ENCODE data around the gene PHF23.

The PHF23 gene

GRCh38 chr17:7239091-7240027 is at the start of gene PHF23:
Gene PHF23 (minus strand): TSS chr17:7239457. CDS start chr17:7239279, 178 bp downstream.
- H3K4me1 Mint-ChIP-seq (ENCODE audit: low read depth): peaks cover 49% of the 10 kb centered on the region
- DNase-seq (ENCODE audit: low spot score): peak; percentile 98
- H3K27me3 Mint-ChIP-seq (ENCODE audit: low read depth): no peaks in the 10 kb centered on the region
- peaks cover 63% of the 10 kb centered on the region for H3K36me3 Mint-ChIP-seq (ENCODE audit: low read depth)
- peak within 1 kb of the TSS; percentile 95 for H3K4me3 Mint-ChIP-seq
- H3K27ac Mint-ChIP-seq: peak within 1 kb of the TSS; percentile 96
- H3K9me3 Mint-ChIP-seq: no peaks in the 10 kb centered on the region

GRCh38 chr17:7285679-7286078 is 46.4 kb upstream of the PHF23 start:
- Mint-ChIP-seq H3K36me3 (ENCODE audit: low read depth) (no peaks in the 10 kb centered on the region), H3K27ac (no peak overlapping the region), H3K4me3 (no peak overlapping the region), H3K27me3 (ENCODE audit: low read depth) (peaks cover 34% of the 10 kb centered on the region), H3K9me3 (no peaks in the 10 kb centered on the region), H3K4me1 (ENCODE audit: low read depth) (peaks cover 6% of the 10 kb centered on the region)
- DNase-seq (ENCODE audit: low spot score): no peak

- peaks cover 41% of the 10 kb centered on the region for H3K27me3 Mint-ChIP-seq (ENCODE audit: low read depth)
- DNase-seq (ENCODE audit: low spot score): no peak
- peaks cover 12% of the 10 kb centered on the region for H3K4me1 Mint-ChIP-seq (ENCODE audit: low read depth)
- no peak overlapping the region for H3K27ac Mint-ChIP-seq
- no peak overlapping the region for H3K4me3 Mint-ChIP-seq
- H3K36me3 Mint-ChIP-seq (ENCODE audit: low read depth): no peaks in the 10 kb centered on the region
- no peaks in the 10 kb centered on the region for H3K9me3 Mint-ChIP-seq
Observed at GRCh38 chr17:7284911-7285310, 45.7 kb upstream of the PHF23 start.

- Mint-ChIP-seq H3K27ac (no peak overlapping the region), H3K27me3 (ENCODE audit: low read depth) (peaks cover 47% of the 10 kb centered on the region), H3K9me3 (no peaks in the 10 kb centered on the region), H3K36me3 (ENCODE audit: low read depth) (no peaks in the 10 kb centered on the region), H3K4me1 (ENCODE audit: low read depth) (peaks cover 12% of the 10 kb centered on the region), H3K4me3 (no peak overlapping the region)
- DNase-seq (ENCODE audit: low spot score): no peak
Observed at GRCh38 chr17:7283471-7284216, 44.4 kb upstream of the PHF23 start.

GRCh38 chr17:7282752-7283321 is 43.6 kb upstream of the PHF23 start:
- H3K27ac Mint-ChIP-seq: no peak overlapping the region
- DNase-seq (ENCODE audit: low spot score): no peak
- peaks cover 44% of the 10 kb centered on the region for H3K27me3 Mint-ChIP-seq (ENCODE audit: low read depth)
- H3K4me1 Mint-ChIP-seq (ENCODE audit: low read depth): peaks cover 12% of the 10 kb centered on the region
- H3K36me3 Mint-ChIP-seq (ENCODE audit: low read depth): no peaks in the 10 kb centered on the region
- H3K4me3 Mint-ChIP-seq: peak overlapping the region; percentile 33
- H3K9me3 Mint-ChIP-seq: no peaks in the 10 kb centered on the region

GRCh38 chr17:7281953-7282751 is 42.9 kb upstream of the PHF23 start:
- H3K9me3 Mint-ChIP-seq: no peaks in the 10 kb centered on the region
- no peak for DNase-seq (ENCODE audit: low spot score)
- H3K4me3 Mint-ChIP-seq: peak overlapping the region; percentile 76
- peaks cover 46% of the 10 kb centered on the region for H3K27me3 Mint-ChIP-seq (ENCODE audit: low read depth)
- H3K4me1 Mint-ChIP-seq (ENCODE audit: low read depth): peaks cover 12% of the 10 kb centered on the region
- H3K36me3 Mint-ChIP-seq (ENCODE audit: low read depth): no peaks in the 10 kb centered on the region
- no peak overlapping the region for H3K27ac Mint-ChIP-seq

GRCh38 chr17:7281074-7281952 is 42.1 kb upstream of the PHF23 start, which contains the start of gene SLC2A4:
Gene SLC2A4 (plus strand): TSS chr17:7281718. CDS start chr17:7281935, 217 bp downstream.
- Mint-ChIP-seq H3K36me3 (ENCODE audit: low read depth) (no peaks in the 10 kb centered on the region), H3K4me1 (ENCODE audit: low read depth) (peaks cover 12% of the 10 kb centered on the region), H3K9me3 (no peaks in the 10 kb centered on the region), H3K27me3 (ENCODE audit: low read depth) (peaks cover 41% of the 10 kb centered on the region), H3K4me3 (peak within 1 kb of the TSS; percentile 76), H3K27ac (no peak within 1 kb of the TSS)
- DNase-seq (ENCODE audit: low spot score): peak; percentile 86

GRCh38 chr17:7280519-7281073 is 41.3 kb upstream of the PHF23 start:
- Mint-ChIP-seq H3K36me3 (ENCODE audit: low read depth) (no peaks in the 10 kb centered on the region), H3K9me3 (no peaks in the 10 kb centered on the region), H3K4me1 (ENCODE audit: low read depth) (peaks cover 12% of the 10 kb centered on the region), H3K27me3 (ENCODE audit: low read depth) (peaks cover 40% of the 10 kb centered on the region), H3K27ac (no peak overlapping the region), H3K4me3 (peak overlapping the region; percentile 76)
- DNase-seq (ENCODE audit: low spot score): peak; percentile 70

GRCh38 chr17:7279448-7279847 is 40.2 kb upstream of the PHF23 start:
- DNase-seq (ENCODE audit: low spot score): no peak
- Mint-ChIP-seq H3K4me1 (ENCODE audit: low read depth) (peaks cover 12% of the 10 kb centered on the region), H3K4me3 (no peak overlapping the region), H3K27me3 (ENCODE audit: low read depth) (peaks cover 40% of the 10 kb centered on the region), H3K9me3 (no peaks in the 10 kb centered on the region), H3K36me3 (ENCODE audit: low read depth) (no peaks in the 10 kb centered on the region), H3K27ac (no peak overlapping the region)

- Mint-ChIP-seq H3K27me3 (ENCODE audit: low read depth) (peaks cover 40% of the 10 kb centered on the region), H3K36me3 (ENCODE audit: low read depth) (no peaks in the 10 kb centered on the region)
Observed at GRCh38 chr17:7266784-7267183, 27.5 kb upstream of the PHF23 start.

GRCh38 chr17:7263801-7264078 is 24.5 kb upstream of the PHF23 start:
- Mint-ChIP-seq H3K27me3 (ENCODE audit: low read depth) (peaks cover 33% of the 10 kb centered on the region), H3K4me3 (peak overlapping the region; percentile 55), H3K4me1 (ENCODE audit: low read depth) (peaks cover 20% of the 10 kb centered on the region), H3K36me3 (ENCODE audit: low read depth) (peaks cover 8% of the 10 kb centered on the region), H3K27ac (no peak overlapping the region), H3K9me3 (no peaks in the 10 kb centered on the region)
- DNase-seq (ENCODE audit: low spot score): no peak

More at GRCh38 chr17:7266784-7267183, 27.5 kb upstream of the PHF23 start:
- no peak overlapping the region for H3K4me3 Mint-ChIP-seq
- H3K27ac Mint-ChIP-seq: no peak overlapping the region
- H3K4me1 Mint-ChIP-seq (ENCODE audit: low read depth): peaks cover 19% of the 10 kb centered on the region
- no peak for DNase-seq (ENCODE audit: low spot score)
- H3K9me3 Mint-ChIP-seq: no peaks in the 10 kb centered on the region

GRCh38 chr17:7262935-7263800 is 23.9 kb upstream of the PHF23 start:
- H3K9me3 Mint-ChIP-seq: no peaks in the 10 kb centered on the region
- peaks cover 12% of the 10 kb centered on the region for H3K36me3 Mint-ChIP-seq (ENCODE audit: low read depth)
- H3K27me3 Mint-ChIP-seq (ENCODE audit: low read depth): peaks cover 31% of the 10 kb centered on the region
- H3K4me3 Mint-ChIP-seq: peak overlapping the region; percentile 55
- H3K4me1 Mint-ChIP-seq (ENCODE audit: low read depth): peaks cover 20% of the 10 kb centered on the region
- H3K27ac Mint-ChIP-seq: no peak overlapping the region
- DNase-seq (ENCODE audit: low spot score): no peak
